ENCODE measurements around the gene SYNJ2.
A peak's percentile ranks its signal among the peaks of the same experiment; 100 is the strongest.
"Not testable (repeated sequence)": the region's sequence is repeated elsewhere in the genome, so short reads cannot be mapped to it uniquely, and the experiment has no call there.

The SYNJ2 gene

DNA sequence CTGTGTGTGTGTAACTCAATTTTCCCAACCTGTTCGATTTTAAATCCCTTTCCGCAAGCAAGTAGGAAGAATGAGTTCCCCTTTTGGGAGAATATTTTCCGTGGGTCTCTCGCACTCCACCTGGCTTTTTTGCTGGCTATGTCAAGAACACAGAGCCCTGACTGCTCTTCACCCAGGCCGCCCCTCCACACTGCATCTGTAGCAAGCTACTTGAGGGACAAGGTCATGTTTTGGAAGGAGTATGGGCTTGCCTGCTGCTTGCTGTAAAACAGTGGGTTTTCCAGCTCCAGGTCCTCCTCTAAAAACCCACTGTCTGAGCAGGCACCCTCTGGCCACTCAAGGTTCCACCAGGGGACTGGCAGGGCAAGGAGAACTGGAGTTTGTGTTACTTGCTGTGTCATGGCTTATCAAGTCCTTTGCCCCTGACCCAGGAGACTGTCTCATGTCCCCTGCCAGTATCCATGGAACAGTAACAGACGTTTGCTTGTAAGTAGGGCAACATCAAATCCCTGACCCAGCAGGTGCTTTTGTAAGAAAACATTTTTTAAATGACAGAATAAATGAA, 35.5 kb upstream of the SYNJ2 start:
- Histone ChIP-seq H3K36me3 (ENCODE audit: insufficient read depth, low read length) (peaks cover 31% of the 10 kb centered on the region), H3K27ac (ENCODE audit: low read depth, low read length) (no peak overlapping the region), H3K9ac (ENCODE audit: low read length) (no peak overlapping the region), H3K9me3 (ENCODE audit: low read length) (no peaks in the 10 kb centered on the region), H3K4me3 (ENCODE audit: low read depth in 1 of 2, low read length in 2 of 2) (no peak overlapping the region), H3K27me3 (ENCODE audit: control insufficient read depth in 1 of 2, insufficient read depth in 2 of 2, low read length in 2 of 2) (no peaks in the 10 kb centered on the region), H3K4me1 (ENCODE audit: insufficient read depth, low read length) (no peaks in the 10 kb centered on the region)

DNA sequence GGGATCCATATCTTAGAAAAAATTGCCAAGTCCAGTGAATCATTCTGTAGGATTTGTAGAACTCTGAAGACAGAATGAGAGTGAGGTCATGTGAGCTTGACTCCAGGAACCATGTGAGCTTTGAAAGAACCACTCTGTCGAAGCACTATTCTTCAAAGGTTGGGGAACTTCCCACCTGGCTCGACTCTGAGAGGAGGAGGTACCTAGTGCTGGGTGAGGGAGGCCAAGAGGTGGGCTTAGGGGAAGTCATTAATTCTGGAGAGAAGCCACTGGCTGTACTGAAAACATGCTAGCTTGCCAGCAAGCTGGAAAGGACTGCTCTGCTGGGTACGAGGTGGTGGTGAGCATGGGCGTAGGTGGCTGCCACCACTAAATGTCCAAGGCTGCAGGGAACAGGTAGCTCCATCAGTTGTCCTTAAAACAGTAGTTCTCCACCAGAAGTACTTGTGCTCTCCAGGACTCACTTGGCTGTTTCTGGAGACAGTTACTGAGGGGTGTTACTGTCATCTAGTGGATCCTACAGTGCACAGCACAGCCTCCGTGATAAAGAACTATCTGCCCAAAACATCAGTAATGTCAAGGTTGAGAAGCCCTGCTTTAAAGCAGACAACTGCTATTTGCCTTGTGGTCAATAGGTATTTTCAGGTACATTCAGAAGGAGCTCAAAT, 34.7 kb upstream of the SYNJ2 start:
- Histone ChIP-seq H3K4me3 (ENCODE audit: low read depth in 1 of 2, low read length in 2 of 2) (no peak overlapping the region), H3K9ac (ENCODE audit: low read length) (no peak overlapping the region), H3K4me1 (ENCODE audit: insufficient read depth, low read length) (no peaks in the 10 kb centered on the region), H3K27me3 (ENCODE audit: control insufficient read depth in 1 of 2, insufficient read depth in 2 of 2, low read length in 2 of 2) (no peaks in the 10 kb centered on the region), H3K9me3 (ENCODE audit: low read length) (no peaks in the 10 kb centered on the region), H3K27ac (ENCODE audit: low read depth, low read length) (no peak overlapping the region), H3K36me3 (ENCODE audit: insufficient read depth, low read length) (peaks cover 25% of the 10 kb centered on the region)

DNA sequence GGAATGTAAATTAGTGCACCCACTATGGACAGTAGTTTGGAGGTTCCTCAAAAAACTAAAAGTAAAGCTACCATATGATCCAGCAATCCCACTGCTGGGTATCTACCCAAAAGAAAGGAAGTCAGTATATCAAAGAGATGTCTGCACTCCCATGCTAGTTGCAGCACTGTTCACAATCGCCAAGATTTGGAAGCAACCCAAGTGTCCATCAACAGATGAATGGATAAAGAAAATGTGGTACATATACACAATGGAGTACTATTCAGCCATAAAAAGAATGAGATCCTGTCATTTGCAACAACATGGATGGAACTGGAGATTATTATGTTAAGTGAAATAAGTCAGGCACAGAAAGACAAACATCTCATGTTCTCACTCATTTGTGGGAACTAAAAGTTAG, 30.8 kb upstream of the SYNJ2 start:
- H3K4me1 ChIP-seq (ENCODE audit: insufficient read depth, low read length); H3K9me3 ChIP-seq (ENCODE audit: low read length); H3K36me3 ChIP-seq (ENCODE audit: insufficient read depth, low read length); H3K4me3 ChIP-seq (ENCODE audit: low read depth in 1 of 2, low read length in 2 of 2); H3K9ac ChIP-seq (ENCODE audit: low read length); H3K27me3 ChIP-seq (ENCODE audit: control insufficient read depth in 1 of 2, insufficient read depth in 2 of 2, low read length in 2 of 2); H3K27ac ChIP-seq (ENCODE audit: low read depth, low read length): not testable (repeated sequence)

GRCh38 chr6:157951828-157952227, 29.8 kb upstream of the SYNJ2 start:
- Histone ChIP-seq H3K27ac (ENCODE audit: low read depth, low read length) (no peak overlapping the region), H3K4me1 (ENCODE audit: insufficient read depth, low read length) (peaks cover 5% of the 10 kb centered on the region), H3K36me3 (ENCODE audit: insufficient read depth, low read length) (no peaks in the 10 kb centered on the region), H3K9ac (ENCODE audit: low read length) (no peak overlapping the region), H3K9me3 (ENCODE audit: low read length) (no peaks in the 10 kb centered on the region), H3K27me3 (ENCODE audit: control insufficient read depth in 1 of 2, insufficient read depth in 2 of 2, low read length in 2 of 2) (no peaks in the 10 kb centered on the region), H3K4me3 (ENCODE audit: low read depth in 1 of 2, low read length in 2 of 2) (no peak overlapping the region)

GRCh38 chr6:157952861-157953351, 28.8 kb upstream of the SYNJ2 start:
- H3K9me3 ChIP-seq (ENCODE audit: low read length) = no peaks in the 10 kb centered on the region
- no peaks in the 10 kb centered on the region for H3K36me3 ChIP-seq (ENCODE audit: insufficient read depth, low read length)
- no peaks in the 10 kb centered on the region for H3K27me3 ChIP-seq (ENCODE audit: control insufficient read depth in 1 of 2, insufficient read depth in 2 of 2, low read length in 2 of 2)
- no peak overlapping the region for H3K9ac ChIP-seq (ENCODE audit: low read length)
- peaks cover 5% of the 10 kb centered on the region for H3K4me1 ChIP-seq (ENCODE audit: insufficient read depth, low read length)
- no peak overlapping the region for H3K4me3 ChIP-seq (ENCODE audit: low read depth in 1 of 2, low read length in 2 of 2)
- no peak overlapping the region for H3K27ac ChIP-seq (ENCODE audit: low read depth, low read length)

DNA sequence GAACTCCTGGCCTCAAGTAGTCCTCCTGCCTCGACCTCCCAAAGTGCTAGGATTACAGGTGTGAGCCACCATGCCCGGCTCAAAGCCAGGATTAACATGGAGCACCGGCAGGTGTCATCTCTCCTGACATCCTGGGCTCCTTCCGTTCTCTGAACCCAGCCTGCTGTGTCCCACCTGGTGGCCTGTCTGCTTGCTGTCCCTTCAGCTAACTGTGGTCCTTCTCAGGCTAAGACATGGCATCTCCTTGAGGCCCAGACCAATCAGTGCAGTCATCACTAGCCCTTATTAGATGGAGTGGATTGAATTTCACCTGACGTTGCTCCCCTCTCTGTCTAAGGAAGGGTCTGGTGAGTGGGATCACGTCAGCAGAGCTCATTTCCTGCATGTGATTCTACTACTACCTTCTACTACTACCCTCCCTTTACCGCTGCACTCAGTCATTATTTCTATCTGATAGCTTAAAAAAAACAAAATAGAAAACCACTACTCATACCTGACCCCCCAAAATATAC, 28.0 kb upstream of the SYNJ2 start:
- H3K4me3 ChIP-seq (ENCODE audit: low read depth in 1 of 2, low read length in 2 of 2) = peak overlapping the region in 1 of 2 donors; percentile 29
- no peaks in the 10 kb centered on the region for H3K36me3 ChIP-seq (ENCODE audit: insufficient read depth, low read length)
- H3K27me3 ChIP-seq (ENCODE audit: control insufficient read depth in 1 of 2, insufficient read depth in 2 of 2, low read length in 2 of 2) = no peaks in the 10 kb centered on the region
- no peak overlapping the region for H3K9ac ChIP-seq (ENCODE audit: low read length)
- no peak overlapping the region for H3K27ac ChIP-seq (ENCODE audit: low read depth, low read length)
- H3K4me1 ChIP-seq (ENCODE audit: insufficient read depth, low read length) = peaks cover 5% of the 10 kb centered on the region
- H3K9me3 ChIP-seq (ENCODE audit: low read length) = no peaks in the 10 kb centered on the region

- peak overlapping the region in 1 of 2 donors; percentile 29 for H3K4me3 ChIP-seq (ENCODE audit: low read depth in 1 of 2, low read length in 2 of 2)
- peaks cover 4% of the 10 kb centered on the region for H3K9me3 ChIP-seq (ENCODE audit: low read length)
- H3K27ac ChIP-seq (ENCODE audit: low read depth, low read length) = no peak overlapping the region
- no peaks in the 10 kb centered on the region for H3K36me3 ChIP-seq (ENCODE audit: insufficient read depth, low read length)
- no peaks in the 10 kb centered on the region for H3K27me3 ChIP-seq (ENCODE audit: control insufficient read depth in 1 of 2, insufficient read depth in 2 of 2, low read length in 2 of 2)
- H3K4me1 ChIP-seq (ENCODE audit: insufficient read depth, low read length) = peaks cover 5% of the 10 kb centered on the region
- H3K9ac ChIP-seq (ENCODE audit: low read length) = no peak overlapping the region
Observed at GRCh38 chr6:157954150-157955117, 27.2 kb upstream of the SYNJ2 start.

DNA sequence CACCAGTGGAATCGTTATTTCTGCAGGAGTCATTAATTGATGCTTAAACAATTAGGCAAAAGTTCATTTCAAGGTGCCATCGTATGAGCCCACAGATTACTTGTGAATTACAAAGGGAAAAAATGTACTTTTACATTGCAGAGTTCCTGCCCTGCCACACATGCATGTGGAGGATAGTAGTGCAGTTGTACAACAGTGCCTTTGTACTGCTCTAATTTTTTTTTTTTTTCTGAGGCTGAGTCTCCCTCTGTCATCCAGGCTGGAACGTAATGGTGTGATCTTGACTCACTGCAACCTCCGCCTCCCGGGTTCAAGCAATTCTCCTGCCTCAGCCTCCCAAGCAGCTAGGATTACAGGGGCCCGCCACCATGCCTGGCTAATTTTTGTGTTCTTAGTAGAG, 26.0 kb upstream of the SYNJ2 start:
- Histone ChIP-seq H3K9me3 (ENCODE audit: low read length) (peaks cover 8% of the 10 kb centered on the region), H3K27me3 (ENCODE audit: control insufficient read depth in 1 of 2, insufficient read depth in 2 of 2, low read length in 2 of 2) (no peaks in the 10 kb centered on the region), H3K4me1 (ENCODE audit: insufficient read depth, low read length) (peaks cover 5% of the 10 kb centered on the region), H3K9ac (ENCODE audit: low read length) (no peak overlapping the region), H3K27ac (ENCODE audit: low read depth, low read length) (no peak overlapping the region), H3K36me3 (ENCODE audit: insufficient read depth, low read length) (no peaks in the 10 kb centered on the region), H3K4me3 (ENCODE audit: low read depth in 1 of 2, low read length in 2 of 2) (no peak overlapping the region)

- H3K27me3 ChIP-seq (ENCODE audit: control insufficient read depth in 1 of 2, insufficient read depth in 2 of 2, low read length in 2 of 2) = no peaks in the 10 kb centered on the region
- H3K36me3 ChIP-seq (ENCODE audit: insufficient read depth, low read length) = no peaks in the 10 kb centered on the region
- H3K4me1 ChIP-seq (ENCODE audit: insufficient read depth, low read length) = peaks cover 5% of the 10 kb centered on the region
- no peak overlapping the region for H3K4me3 ChIP-seq (ENCODE audit: low read depth in 1 of 2, low read length in 2 of 2)
- peaks cover 8% of the 10 kb centered on the region for H3K9me3 ChIP-seq (ENCODE audit: low read length)
- H3K27ac ChIP-seq (ENCODE audit: low read depth, low read length) = no peak overlapping the region
- H3K9ac ChIP-seq (ENCODE audit: low read length) = no peak overlapping the region
Observed at GRCh38 chr6:157956171-157956730, 25.4 kb upstream of the SYNJ2 start.

- Histone ChIP-seq H3K4me1 (ENCODE audit: insufficient read depth, low read length) (no peaks in the 10 kb centered on the region), H3K27me3 (ENCODE audit: control insufficient read depth in 1 of 2, insufficient read depth in 2 of 2, low read length in 2 of 2) (no peaks in the 10 kb centered on the region), H3K27ac (ENCODE audit: low read depth, low read length) (no peak overlapping the region), H3K36me3 (ENCODE audit: insufficient read depth, low read length) (no peaks in the 10 kb centered on the region), H3K4me3 (ENCODE audit: low read depth in 1 of 2, low read length in 2 of 2) (no peak overlapping the region), H3K9ac (ENCODE audit: low read length) (no peak overlapping the region), H3K9me3 (ENCODE audit: low read length) (peaks cover 8% of the 10 kb centered on the region)
Observed at GRCh38 chr6:157959451-157960227, 22.0 kb upstream of the SYNJ2 start.
